Measurements from ENCODE around the gene GBX2.

The GBX2 gene

GRCh38 chr2:236177604-236177966, 9.4 kb upstream of the GBX2 start:
- Mint-ChIP-seq H3K27me3 (peaks cover 91% of the 10 kb centered on the region), H3K9me3 (no peaks in the 10 kb centered on the region), H3K36me3 (ENCODE audit: low read depth) (no peaks in the 10 kb centered on the region), H3K4me3 (no peak overlapping the region), H3K4me1 (ENCODE audit: low read depth) (peaks cover 19% of the 10 kb centered on the region), H3K27ac (no peak overlapping the region)
- intact Hi-C loops (cut with micrococcal nuclease): no loop called here

DNA sequence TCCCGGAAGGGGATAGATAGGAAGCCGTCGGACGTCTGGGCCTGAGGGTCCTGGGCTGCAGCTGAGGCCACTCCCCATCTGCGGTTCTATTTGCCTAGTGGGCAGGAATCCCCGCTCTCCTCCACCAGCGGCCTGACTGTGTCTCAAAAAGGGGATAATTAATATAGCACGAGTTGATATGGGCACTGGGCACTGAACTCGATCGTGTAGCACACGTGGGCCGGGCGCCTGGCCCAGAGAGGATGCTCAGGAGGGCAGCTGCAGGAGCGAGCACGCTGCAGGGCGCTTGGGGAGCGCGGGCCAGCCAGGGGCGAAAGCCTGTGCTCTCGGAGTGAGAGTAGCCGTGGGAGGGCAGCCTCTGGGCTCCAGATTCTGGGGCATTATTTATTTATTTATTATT, 8.8 kb upstream of the GBX2 start:
- H3K9me3 Mint-ChIP-seq: no peaks in the 10 kb centered on the region
- H3K27ac Mint-ChIP-seq: no peak overlapping the region
- intact Hi-C loops (cut with micrococcal nuclease): no loop called here
- H3K27me3 Mint-ChIP-seq: peaks cover 94% of the 10 kb centered on the region
- peaks cover 19% of the 10 kb centered on the region for H3K4me1 Mint-ChIP-seq (ENCODE audit: low read depth)
- no peak overlapping the region for H3K4me3 Mint-ChIP-seq
- no peaks in the 10 kb centered on the region for H3K36me3 Mint-ChIP-seq (ENCODE audit: low read depth)

GRCh38 chr2:236176417-236176816, 8.2 kb upstream of the GBX2 start:
- intact Hi-C loops (cut with micrococcal nuclease): no loop called here
- Mint-ChIP-seq H3K4me3 (no peak overlapping the region), H3K36me3 (ENCODE audit: low read depth) (no peaks in the 10 kb centered on the region), H3K27ac (no peak overlapping the region), H3K4me1 (ENCODE audit: low read depth) (peaks cover 19% of the 10 kb centered on the region), H3K9me3 (no peaks in the 10 kb centered on the region), H3K27me3 (peaks cover 96% of the 10 kb centered on the region)

DNA sequence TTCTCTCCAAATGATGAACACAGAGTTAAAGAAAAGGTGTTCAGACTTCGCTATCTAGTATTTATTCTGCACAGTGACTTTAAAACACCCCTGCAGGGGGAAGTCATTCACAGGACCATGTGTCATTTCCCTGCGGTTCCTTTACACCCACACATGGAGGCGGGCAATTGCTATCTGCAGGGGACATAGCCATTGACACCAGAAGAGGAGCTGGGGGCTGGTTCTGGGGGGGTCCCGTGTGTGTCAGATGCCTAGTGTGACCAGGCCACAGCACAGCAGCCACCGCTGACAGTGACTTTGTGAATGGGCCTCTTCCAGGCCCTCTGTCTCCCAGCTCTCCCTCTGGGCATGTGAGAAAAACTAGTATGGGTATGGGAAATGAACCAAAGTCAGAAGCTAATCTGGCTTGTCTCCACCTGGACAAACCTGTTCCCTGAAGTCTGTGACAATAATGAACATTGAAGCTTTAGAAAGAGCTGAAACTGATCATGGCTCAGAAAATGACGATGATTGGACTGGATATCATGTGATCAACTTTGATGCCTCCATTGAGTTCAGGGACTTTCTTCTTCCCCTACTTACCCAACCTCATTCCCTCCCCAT, 7.5 kb upstream of the GBX2 start:
- Mint-ChIP-seq H3K27ac (no peak overlapping the region), H3K9me3 (no peaks in the 10 kb centered on the region), H3K27me3 (peaks cover 97% of the 10 kb centered on the region), H3K4me1 (ENCODE audit: low read depth) (peaks cover 19% of the 10 kb centered on the region), H3K4me3 (no peak overlapping the region), H3K36me3 (ENCODE audit: low read depth) (no peaks in the 10 kb centered on the region)
- intact Hi-C loops (cut with micrococcal nuclease): no loop called here

- Mint-ChIP-seq H3K27ac (no peak overlapping the region), H3K4me1 (ENCODE audit: low read depth) (peaks cover 19% of the 10 kb centered on the region), H3K36me3 (ENCODE audit: low read depth) (no peaks in the 10 kb centered on the region), H3K27me3 (peaks cover 98% of the 10 kb centered on the region), H3K9me3 (no peaks in the 10 kb centered on the region), H3K4me3 (no peak overlapping the region)
- intact Hi-C loops (cut with micrococcal nuclease): no loop called here
These were observed 5.8 kb upstream of the GBX2 start for GRCh38 chr2:236173729-236174607.

DNA sequence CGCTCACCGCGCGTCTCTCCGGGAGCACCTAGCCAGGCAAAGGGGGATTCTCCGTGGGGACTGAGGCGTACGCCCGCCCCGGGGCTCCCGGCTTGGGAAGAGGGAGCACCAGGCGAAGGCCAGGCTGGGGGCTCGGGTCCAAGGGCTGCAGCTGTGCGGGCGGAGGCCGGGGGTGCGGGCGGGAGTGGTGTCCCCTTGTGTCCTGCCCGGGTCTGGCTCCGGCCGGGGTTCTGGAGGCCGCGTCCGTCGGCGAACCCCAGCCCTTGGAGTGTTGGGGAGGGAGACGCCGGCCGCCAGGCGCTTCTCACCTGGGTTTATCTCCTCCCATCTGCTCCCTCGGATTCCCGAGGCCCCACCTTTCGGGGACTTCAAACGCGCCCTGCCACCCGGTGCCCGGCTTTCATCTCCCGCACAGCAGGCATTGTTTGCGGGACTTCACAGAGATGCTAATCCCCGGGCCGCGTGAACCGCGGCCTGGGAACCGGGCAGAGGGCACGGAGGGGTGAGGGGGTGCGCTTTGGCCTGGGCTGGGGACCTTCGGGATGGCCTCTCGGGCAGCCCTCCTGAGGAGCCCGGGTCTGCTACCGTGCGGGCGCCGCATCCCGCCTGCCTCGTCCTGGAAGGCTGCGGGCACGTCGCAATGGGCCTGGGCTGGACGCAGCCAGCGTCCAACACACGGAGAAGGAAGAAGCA, 5.0 kb upstream of the GBX2 start:
- intact Hi-C loops (cut with micrococcal nuclease): no loop called here
- Mint-ChIP-seq H3K27ac (no peak overlapping the region), H3K36me3 (ENCODE audit: low read depth) (no peaks in the 10 kb centered on the region), H3K4me1 (ENCODE audit: low read depth) (peaks cover 14% of the 10 kb centered on the region), H3K4me3 (no peak overlapping the region), H3K27me3 (peaks cover 98% of the 10 kb centered on the region), H3K9me3 (no peaks in the 10 kb centered on the region)

DNA sequence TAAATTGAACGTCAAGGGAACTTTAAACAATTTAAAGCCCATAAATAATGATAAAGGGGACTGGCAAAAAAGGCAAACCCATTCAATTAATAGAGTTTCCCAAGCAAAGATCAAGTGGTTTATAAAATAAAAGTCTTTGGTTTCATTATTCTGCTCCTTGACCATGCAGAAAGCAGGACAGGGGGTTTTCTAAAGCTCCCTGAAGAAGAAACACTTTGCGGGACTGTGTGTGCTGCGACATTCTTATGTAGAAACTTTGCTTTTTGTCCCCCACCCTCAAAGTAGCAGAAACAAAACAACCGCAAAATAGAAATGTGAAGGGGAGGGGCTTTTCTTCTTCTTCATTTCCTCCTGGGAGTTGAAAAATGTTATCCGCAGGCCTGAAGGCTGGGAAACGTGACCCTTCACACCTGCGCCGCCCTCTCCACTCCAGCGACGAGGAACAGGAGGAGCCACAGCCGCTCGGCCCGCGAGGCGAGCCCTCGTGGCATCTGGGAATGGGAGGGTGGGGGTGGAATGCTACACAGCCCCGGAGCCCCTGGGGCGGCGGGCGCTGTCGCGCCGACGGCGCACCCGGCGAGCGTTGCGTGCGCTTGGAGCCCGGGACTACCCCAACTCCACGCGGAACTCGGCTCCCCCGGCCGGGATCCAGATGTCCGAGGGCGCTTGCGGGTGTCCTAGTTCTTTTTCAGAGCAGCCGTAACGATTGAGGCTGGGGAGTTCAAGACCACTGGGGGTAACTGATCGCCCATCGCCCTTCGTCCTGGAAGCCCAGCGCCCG, 4.3 kb upstream of the GBX2 start:
- no peak overlapping the region for H3K4me3 Mint-ChIP-seq
- intact Hi-C loops (cut with micrococcal nuclease): no loop called here

DNA sequence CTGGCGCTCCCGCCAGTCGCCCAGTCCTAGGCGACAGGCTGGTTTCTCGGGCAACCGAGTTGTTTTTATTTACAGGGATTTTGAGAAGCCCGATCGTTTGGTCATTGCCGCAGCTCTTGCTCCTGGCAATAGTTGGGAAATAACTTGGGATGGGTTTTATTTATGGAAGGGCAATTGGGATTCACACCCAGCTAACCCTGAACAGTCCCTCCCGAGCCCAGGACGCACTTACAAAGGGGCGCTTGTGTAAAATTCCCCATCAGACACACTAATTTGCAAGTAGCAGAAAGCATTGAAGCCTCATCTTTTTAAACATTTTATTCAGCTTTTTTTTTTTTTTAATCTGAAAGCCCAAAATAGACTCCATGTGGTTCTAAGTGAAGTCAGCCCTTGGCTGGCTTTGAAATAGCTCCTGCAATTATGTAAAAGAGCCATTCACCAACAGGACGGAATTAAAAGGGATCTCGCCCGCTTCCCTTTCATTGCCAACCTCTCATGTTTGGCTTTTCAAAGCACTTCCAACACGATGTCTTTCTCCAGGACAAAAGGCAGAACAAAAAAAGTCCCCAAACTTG, 3.6 kb upstream of the GBX2 start:
- H3K27ac Mint-ChIP-seq: no peak overlapping the region
- H3K27me3 Mint-ChIP-seq: peaks cover 92% of the 10 kb centered on the region
- H3K4me1 Mint-ChIP-seq (ENCODE audit: low read depth): peaks cover 14% of the 10 kb centered on the region
- no peaks in the 10 kb centered on the region for H3K36me3 Mint-ChIP-seq (ENCODE audit: low read depth)
- intact Hi-C loops (cut with micrococcal nuclease): no loop called here
- no peak overlapping the region for H3K4me3 Mint-ChIP-seq
- no peaks in the 10 kb centered on the region for H3K9me3 Mint-ChIP-seq

More for the DNA sequence above, 4.3 kb upstream of the GBX2 start:
- peaks cover 11% of the 10 kb centered on the region for H3K4me1 Mint-ChIP-seq (ENCODE audit: low read depth)
- H3K27ac Mint-ChIP-seq: no peak overlapping the region
- H3K36me3 Mint-ChIP-seq (ENCODE audit: low read depth): no peaks in the 10 kb centered on the region
- peaks cover 93% of the 10 kb centered on the region for H3K27me3 Mint-ChIP-seq
- H3K9me3 Mint-ChIP-seq: no peaks in the 10 kb centered on the region

DNA sequence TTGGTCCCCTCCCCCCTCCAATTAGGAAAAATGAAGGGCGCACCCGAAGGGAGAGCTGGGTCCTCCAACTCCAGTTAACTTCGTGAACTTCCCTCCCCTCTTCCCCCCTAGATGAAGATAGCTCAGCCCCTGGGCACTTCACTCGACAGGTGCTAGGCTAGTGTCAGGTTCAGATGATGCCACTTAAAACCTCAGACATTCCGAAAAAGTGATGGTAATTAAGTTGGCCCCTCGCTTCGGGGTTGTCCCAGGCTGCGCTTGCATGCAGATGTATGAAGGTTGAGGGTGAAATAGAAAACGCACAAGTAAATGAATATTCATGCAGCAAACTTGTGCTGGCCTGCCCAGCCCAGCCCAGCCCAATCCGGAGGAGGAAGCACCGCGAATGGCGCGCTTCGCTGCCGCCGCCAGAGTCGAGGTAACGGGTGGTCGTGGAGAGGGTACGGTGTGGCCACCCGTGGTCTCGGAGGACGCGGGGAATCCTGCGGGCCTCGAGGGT, 3.0 kb upstream of the GBX2 start:
- Mint-ChIP-seq H3K4me1 (ENCODE audit: low read depth) (peaks cover 20% of the 10 kb centered on the region), H3K9me3 (no peaks in the 10 kb centered on the region), H3K36me3 (ENCODE audit: low read depth) (no peaks in the 10 kb centered on the region), H3K4me3 (no peak overlapping the region), H3K27ac (no peak overlapping the region), H3K27me3 (peaks cover 93% of the 10 kb centered on the region)
- intact Hi-C loops (cut with micrococcal nuclease): no loop called here

DNA sequence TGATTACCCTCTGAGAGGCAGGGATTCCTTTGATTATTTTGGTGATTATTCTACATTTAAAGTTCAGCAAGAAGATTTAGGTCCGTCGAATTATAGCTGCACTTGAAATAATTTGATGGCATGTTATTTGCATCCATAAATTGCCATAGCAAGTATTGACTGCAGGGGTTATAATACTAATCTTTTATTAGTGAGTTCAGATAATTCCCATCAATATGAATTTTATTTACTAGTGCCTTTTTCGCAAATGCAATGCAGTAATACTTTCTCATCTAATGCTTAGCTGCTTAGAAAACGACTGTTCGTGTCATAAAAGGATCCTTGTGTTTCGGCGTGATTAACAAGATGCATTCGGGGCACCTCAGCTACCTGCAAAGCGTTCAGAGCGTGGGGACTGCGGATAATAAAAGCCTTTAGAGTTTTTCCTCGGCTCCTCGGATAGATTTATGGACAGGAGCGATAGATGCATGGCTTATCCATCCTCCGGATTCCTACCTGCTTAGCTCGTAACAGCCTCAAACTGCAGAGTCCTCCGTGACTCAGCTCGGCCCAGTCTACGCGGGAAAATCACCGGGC, 2.5 kb upstream of the GBX2 start:
- Mint-ChIP-seq H3K4me3 (no peak overlapping the region), H3K4me1 (ENCODE audit: low read depth) (peaks cover 20% of the 10 kb centered on the region), H3K9me3 (no peaks in the 10 kb centered on the region), H3K27ac (no peak overlapping the region), H3K36me3 (ENCODE audit: low read depth) (no peaks in the 10 kb centered on the region), H3K27me3 (peaks cover 93% of the 10 kb centered on the region)
- intact Hi-C loops (cut with micrococcal nuclease): no loop called here

- Mint-ChIP-seq H3K4me3 (no peak overlapping the region), H3K27ac (no peak overlapping the region), H3K36me3 (ENCODE audit: low read depth) (no peaks in the 10 kb centered on the region), H3K9me3 (no peaks in the 10 kb centered on the region), H3K27me3 (peaks cover 92% of the 10 kb centered on the region), H3K4me1 (ENCODE audit: low read depth) (peaks cover 13% of the 10 kb centered on the region)
- intact Hi-C loops (cut with micrococcal nuclease): no loop called here
These were observed 1.8 kb upstream of the GBX2 start for GRCh38 chr2:236169741-236170589.

- intact Hi-C loops (cut with micrococcal nuclease): no loop called here
- Mint-ChIP-seq H3K36me3 (ENCODE audit: low read depth) (no peaks in the 10 kb centered on the region), H3K9me3 (no peaks in the 10 kb centered on the region), H3K4me3 (no peak overlapping the region), H3K27me3 (peaks cover 92% of the 10 kb centered on the region), H3K4me1 (ENCODE audit: low read depth) (peaks cover 10% of the 10 kb centered on the region), H3K27ac (no peak overlapping the region)
These were observed 1.1 kb upstream of the GBX2 start for GRCh38 chr2:236169151-236169721.

Data from dendritic cell treated with granulocyte-macrophage colony-stimulating factor and Interleukin-4, amounts not matched to agents 40 ng/mL and 50 ng/mL, for 4 days (primary cell).